GM12878 (cell line): ENCODE measurements around the gene CCDC150. TPM values are rescaled to one million over a fixed set of nuclear protein-coding genes. Genes with fewer than 3 reads are reported as not detected.

Experiments used
- ATAC-seq: fragments of 200-7000 bp; cut with Tn5 transposase; 3 replicates; pipeline ENCODE4 v1.9.1; 2020; ENCODE audit warnings: mild to moderate bottlenecking, moderate library complexity
- BruUV-seq: library from RNA; stranded (reverse); fragments of 400-500 nt; replicated peaks from 2 replicates; lab custom pipeline; 2021; lab: Mats Ljungman, UMichigan
- CTCF ChIA-PET: fragments of 300-600 bp; sonication (Branson Sonifier 250); formaldehyde crosslinking; extraction: SDS; loops from one replicate; lab custom pipeline; 2021; ENCODE audit warnings: inconsistent platforms; lab: Yijun Ruan, JAX
- POLR2A ChIA-PET: fragments of 350-600 bp; formaldehyde crosslinking; extraction: SDS; loops from one replicate; lab custom pipeline; 2021; ENCODE audit warnings: inconsistent platforms; lab: Charles Lee
- RAD21 ChIA-PET: fragments of 300-600 bp; sonication (Branson Sonifier 250); formaldehyde crosslinking; loops from one replicate; lab custom pipeline; 2023; ENCODE audit warnings: antibody characterized with exemption; ENCODE audit not compliant: unreplicated experiment; lab: Charles Lee
- SMC1A ChIA-PET: fragments of 300-600 bp; sonication (Branson Sonifier 250); formaldehyde crosslinking; loops from one replicate; lab custom pipeline; 2023; ENCODE audit not compliant: unreplicated experiment, uncharacterized antibody; lab: Charles Lee
- DNase-seq: peaks from one replicate; pipeline ENCODE4 v3.0.0-alpha.2; 2011; ENCODE audit warnings: low read depth, low spot score
- FAIRE-seq: peaks from 3 replicates; lab custom pipeline; 2011; peaks lifted over from hg19 to GRCh38; lab: Jason Lieb, UNC
- H2AFZ ChIP-seq: 2 replicates; pipeline ENCODE4 v1.6.0; 2011; ENCODE audit warnings: low read depth, low read length, control low read depth; ENCODE audit not compliant: control insufficient read depth
- H3K27ac ChIP-seq: 2 replicates; pipeline ENCODE4 v1.5.1; 2011; ENCODE audit warnings: control low read depth; ENCODE audit not compliant: control insufficient read depth, insufficient read depth
- H3K27me3 ChIP-seq, 2 experiments: replicated peaks in 1 of 2; 2 replicates each; pipeline versions ENCODE4 v1.6.0 to v1.6.1; 2011; ENCODE audit warnings: low read length in 1 of 2; ENCODE audit not compliant: control insufficient read depth in 2 of 2, insufficient read depth in 2 of 2
- H3K36me3 ChIP-seq, 2 experiments: 2 replicates each; pipeline ENCODE4 v1.5.1; 2011; ENCODE audit warnings: low read length in 1 of 2; ENCODE audit not compliant: control insufficient read depth in 2 of 2, insufficient read depth in 2 of 2
- H3K4me1 ChIP-seq: 2 replicates; pipeline ENCODE4 v1.6.1; 2011; ENCODE audit warnings: mild to moderate bottlenecking, low read length, moderate library complexity, mixed read lengths; ENCODE audit not compliant: control insufficient read depth, insufficient read depth
- H3K4me2 ChIP-seq: 2 replicates; pipeline ENCODE4 v1.6.0; 2011; ENCODE audit warnings: control low read depth; ENCODE audit not compliant: control insufficient read depth, insufficient read depth
- H3K4me3 ChIP-seq: fragments of 200-600 bp; sonication (generic); 2 replicates; pipeline ENCODE4 v1.5.1; 2016
- H3K79me2 ChIP-seq: 2 replicates; pipeline ENCODE4 v1.6.0; 2011; ENCODE audit warnings: low read length; ENCODE audit not compliant: control insufficient read depth, insufficient read depth
- H3K9ac ChIP-seq: 2 replicates; pipeline ENCODE4 v1.8.0; 2011; ENCODE audit warnings: low read length, control low read depth, mixed read lengths; ENCODE audit not compliant: control insufficient read depth, insufficient read depth
- H3K9me3 ChIP-seq: replicated peaks from 3 replicates; pipeline ENCODE4 v1.5.1; 2011; ENCODE audit warnings: mild to moderate bottlenecking, low read length; ENCODE audit not compliant: control insufficient read depth, insufficient read depth
- H4K20me1 ChIP-seq: 2 replicates; pipeline ENCODE4 v1.6.0; 2011; ENCODE audit not compliant: control insufficient read depth, insufficient read depth
- JUNB ChIP-seq: IDR thresholded peaks from 2 replicates; pipeline ENCODE4 v1.6.1; 2016; ENCODE audit warnings: antibody characterized with exemption, mild to moderate bottlenecking
- RB1 ChIP-seq: fragments of 450-650 bp; formaldehyde crosslinking; IDR thresholded peaks from 2 replicates; pipeline ENCODE4 v1.6.1; 2017; ENCODE audit warnings: mild to moderate bottlenecking, borderline replicate concordance
- RELA ChIP-seq: fragments of 450-650 bp; IDR thresholded peaks from 2 replicates; pipeline ENCODE4 v1.8.0; 2014; ENCODE audit warnings: borderline replicate concordance; ENCODE audit not compliant: partially characterized antibody
- RFX5 ChIP-seq: IDR thresholded peaks from 2 replicates; pipeline ENCODE4 v1.6.1; 2011; ENCODE audit warnings: low read depth, low read length, improper control_type of control experiment
- RUNX3 ChIP-seq: IDR thresholded peaks from 2 replicates; pipeline ENCODE4 v1.6.1; 2012; ENCODE audit warnings: low read length, inconsistent platforms
- SIN3A ChIP-seq: IDR thresholded peaks from 2 replicates; pipeline ENCODE4 v1.6.1; 2012; ENCODE audit warnings: low read depth, low read length, improper control_type of control experiment
- ZNF217 ChIP-seq: fragments of 450-650 bp; IDR thresholded peaks from 2 replicates; pipeline ENCODE4 v1.6.1; 2017; ENCODE audit warnings: antibody characterized with exemption, mild to moderate bottlenecking
- ZNF24 ChIP-seq: fragments of 450-650 bp; IDR thresholded peaks from 2 replicates; pipeline ENCODE4 v1.6.1; 2017; ENCODE audit warnings: antibody characterized with exemption, mild to moderate bottlenecking
- WGBS: methylation state at CpG from one replicate; pipeline ENCODE4 v1.1.6; 2016; ENCODE audit warnings: low lambda C conversion rate; ENCODE audit not compliant: insufficient replicate concordance, insufficient coverage; ENCODE audit errors: missing lambda C conversion rate; 5-methylcytosine and 5-hydroxymethylcytosine counted together
- in situ Hi-C: fragments of 300-500 bp; cut with MboI; formaldehyde crosslinking; loops from 9 replicates; pipeline ENCODE4 v1.14.3; 2018; ENCODE audit warnings: mixed read lengths
- intact Hi-C: fragments of 100-400 bp; cut with micrococcal nuclease; formaldehyde crosslinking; loops from one replicate; pipeline ENCODE4 v1.14.2; 2022; ENCODE audit not compliant: unreplicated experiment
- polyA plus RNA-seq, 11 experiments: library from polyadenylated mRNA; depleted of rRNA in 4 of 11; unstranded in 6 of 11; stranded (reverse) in 5 of 11; fragments of >200 nt; fragmentation: Nextera tagmentation in 4 of 11; fragmentation: Illumina TruSeq in 1 of 11; extraction: Ambion mirVana in 4 of 11; extraction: Trizol in 1 of 11; gene quantifications; 1 replicate in 1 of 11; 2 replicates in 10 of 11; pipeline versions ENCODE4 v1.2.1 to v1.2.3, GENCODE V29; 2011 to 2016; ENCODE audit warnings: inconsistent platforms in 2 of 11, missing spikeins in 2 of 11, low read depth in 1 of 11
- total RNA-seq, 4 experiments: library from RNA; depleted of rRNA in 3 of 4; stranded (reverse); fragments of >200 nt in 3 of 4; fragmentation: Illumina TruSeq in 1 of 4; extraction: Trizol in 1 of 4; gene quantifications; 2 replicates each; pipeline versions ENCODE4 v1.2.1 to v1.2.3, GENCODE V29; 2013 to 2021
- TF ChIP-seq, protein P1 (sequence below): fragments of 450-650 bp; conservative IDR thresholded peaks from 2 replicates; pipeline ENCODE4 v1.6.1; 2017; ENCODE audit warnings: mild to moderate bottlenecking, moderate library complexity
- TF ChIP-seq, protein P2 (sequence below): IDR thresholded peaks from 2 replicates; pipeline ENCODE4 v1.6.1; 2012; ENCODE audit warnings: low read length, inconsistent platforms
- TF ChIP-seq, protein P3 (sequence below): fragments of 450-650 bp; IDR thresholded peaks from 2 replicates; pipeline ENCODE4 v1.6.1; 2018; ENCODE audit warnings: mild to moderate bottlenecking, low read depth, moderate library complexity; ENCODE audit not compliant: partially characterized antibody
- TF ChIP-seq, protein P4 (sequence below): fragments of 450-650 bp; IDR thresholded peaks from 2 replicates; pipeline ENCODE4 v1.6.1; 2017; ENCODE audit warnings: low read depth, mild to moderate bottlenecking, moderate library complexity
- TF ChIP-seq, protein P5 (sequence below), 3 experiments: IDR thresholded peaks in 2 of 3; conservative IDR thresholded peaks in 1 of 3; 2 replicates each; pipeline ENCODE4 v1.5.1; 2011; ENCODE audit warnings: low read depth in 3 of 3, low read length in 3 of 3, mild to moderate bottlenecking in 3 of 3, control low read depth in 2 of 3, moderate library complexity in 2 of 3, inconsistent platforms in 1 of 3, mixed read lengths in 1 of 3; ENCODE audit not compliant: control insufficient read depth in 2 of 3, insufficient read depth in 1 of 3; ENCODE audit errors: extremely low read depth in 1 of 3

Gene CCDC150
- total and polyA plus RNA-seq, 10 of the 15 experiments (the other 5 are each of a cell fraction or from before 2014, with no cell fraction given): 11.6 to 27.7 (median 19.6) TPM

DNA sequence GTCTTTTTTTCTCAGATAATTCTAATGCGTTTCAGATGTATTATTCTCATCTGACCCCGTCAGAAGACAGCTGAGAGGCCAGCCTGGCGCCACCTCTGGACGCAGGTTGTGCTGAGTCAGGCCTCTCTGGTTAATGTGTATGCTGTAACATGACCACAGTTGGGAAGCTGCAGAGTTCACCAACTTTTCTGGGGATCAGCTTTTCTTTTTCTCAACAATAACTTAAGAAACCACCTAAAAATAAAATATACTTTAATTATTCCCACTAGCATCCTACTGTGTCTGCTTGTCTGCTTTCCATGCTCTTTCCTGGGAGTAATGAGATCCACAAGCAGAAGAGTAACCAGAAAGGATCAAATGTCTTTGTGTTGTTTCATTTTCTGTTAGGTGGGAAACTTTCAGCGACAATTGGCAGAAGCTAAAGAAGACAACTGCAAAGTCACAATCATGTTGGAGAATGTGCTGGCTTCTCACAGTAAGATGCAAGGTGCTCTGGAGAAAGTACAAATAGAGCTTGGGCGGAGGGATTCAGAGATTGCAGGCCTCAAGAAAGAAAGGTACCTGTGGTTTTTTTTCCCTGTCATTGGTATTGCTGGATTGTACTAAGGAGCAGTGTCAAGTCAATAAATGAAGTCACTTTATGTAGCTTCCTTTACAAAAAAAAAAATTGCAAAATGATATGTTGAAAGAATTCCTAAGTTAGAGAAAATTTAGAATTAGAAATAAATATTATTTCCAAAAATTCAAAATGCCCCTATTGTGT lies 79.8 kb downstream of the CCDC150 start:
- Histone ChIP-seq H3K9me3 (no peaks in the 10 kb centered on the region), H3K4me3 (no peak overlapping the region), H3K79me2 (no peaks in the 10 kb centered on the region), H3K36me3 (peaks cover 4% of the 10 kb centered on the region in 2 experiments; a peak in 3 of 4 replicates), H4K20me1 (no peaks in the 10 kb centered on the region), H3K27ac (no peak overlapping the region), H3K4me2 (no peak overlapping the region), H2AFZ (peak overlapping the region; percentile 18; the same call in 1 of the 2 replicates), H3K9ac (no peak overlapping the region), H3K4me1 (no peaks in the 10 kb centered on the region), H3K27me3 (no peaks in the 10 kb centered on the region)
- 94% methylated on average over 6 of the region's 6 CpGs for WGBS
- DNase-seq: no peak
- intact Hi-C loops: no loop called here
- in situ Hi-C loops: no loop called here
- CTCF ChIA-PET: interaction anchor here (1.1 to 3.6 kb wide), 3 partner anchors 11 to 32 kb away, joined by 3 to 10 read pairs (median 4); no protein-coding TSS in a partner anchor
- RAD21 ChIA-PET: no interaction called here
- POLR2A ChIA-PET: no interaction called here
- SMC1A ChIA-PET: interaction anchor here (0.9 to 1.4 kb wide), 2 partner anchors 19 to 23 kb away, joined by 3 to 4 read pairs; no protein-coding TSS in a partner anchor
- peak; percentile 67 for ATAC-seq
- no TSS peak for BruUV-seq
- FAIRE-seq: no peak
- TF ChIP-seq RUNX3: peak; percentile 6; the same call in 1 of the 2 replicates
- no peak for TF ChIP-seq RB1
- TF ChIP-seq, protein P1, sequence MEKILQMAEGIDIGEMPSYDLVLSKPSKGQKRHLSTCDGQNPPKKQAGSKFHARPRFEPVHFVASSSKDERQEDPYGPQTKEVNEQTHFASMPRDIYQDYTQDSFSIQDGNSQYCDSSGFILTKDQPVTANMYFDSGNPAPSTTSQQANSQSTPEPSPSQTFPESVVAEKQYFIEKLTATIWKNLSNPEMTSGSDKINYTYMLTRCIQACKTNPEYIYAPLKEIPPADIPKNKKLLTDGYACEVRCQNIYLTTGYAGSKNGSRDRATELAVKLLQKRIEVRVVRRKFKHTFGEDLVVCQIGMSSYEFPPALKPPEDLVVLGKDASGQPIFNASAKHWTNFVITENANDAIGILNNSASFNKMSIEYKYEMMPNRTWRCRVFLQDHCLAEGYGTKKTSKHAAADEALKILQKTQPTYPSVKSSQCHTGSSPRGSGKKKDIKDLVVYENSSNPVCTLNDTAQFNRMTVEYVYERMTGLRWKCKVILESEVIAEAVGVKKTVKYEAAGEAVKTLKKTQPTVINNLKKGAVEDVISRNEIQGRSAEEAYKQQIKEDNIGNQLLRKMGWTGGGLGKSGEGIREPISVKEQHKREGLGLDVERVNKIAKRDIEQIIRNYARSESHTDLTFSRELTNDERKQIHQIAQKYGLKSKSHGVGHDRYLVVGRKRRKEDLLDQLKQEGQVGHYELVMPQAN: no peak
- TF ChIP-seq ZNF217: no peak
- TF ChIP-seq SIN3A: no peak
- TF ChIP-seq JUNB: no peak
- TF ChIP-seq RFX5: no peak
- TF ChIP-seq, protein P2, sequence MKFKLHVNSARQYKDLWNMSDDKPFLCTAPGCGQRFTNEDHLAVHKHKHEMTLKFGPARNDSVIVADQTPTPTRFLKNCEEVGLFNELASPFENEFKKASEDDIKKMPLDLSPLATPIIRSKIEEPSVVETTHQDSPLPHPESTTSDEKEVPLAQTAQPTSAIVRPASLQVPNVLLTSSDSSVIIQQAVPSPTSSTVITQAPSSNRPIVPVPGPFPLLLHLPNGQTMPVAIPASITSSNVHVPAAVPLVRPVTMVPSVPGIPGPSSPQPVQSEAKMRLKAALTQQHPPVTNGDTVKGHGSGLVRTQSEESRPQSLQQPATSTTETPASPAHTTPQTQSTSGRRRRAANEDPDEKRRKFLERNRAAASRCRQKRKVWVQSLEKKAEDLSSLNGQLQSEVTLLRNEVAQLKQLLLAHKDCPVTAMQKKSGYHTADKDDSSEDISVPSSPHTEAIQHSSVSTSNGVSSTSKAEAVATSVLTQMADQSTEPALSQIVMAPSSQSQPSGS: no peak
- TF ChIP-seq, protein P3, sequence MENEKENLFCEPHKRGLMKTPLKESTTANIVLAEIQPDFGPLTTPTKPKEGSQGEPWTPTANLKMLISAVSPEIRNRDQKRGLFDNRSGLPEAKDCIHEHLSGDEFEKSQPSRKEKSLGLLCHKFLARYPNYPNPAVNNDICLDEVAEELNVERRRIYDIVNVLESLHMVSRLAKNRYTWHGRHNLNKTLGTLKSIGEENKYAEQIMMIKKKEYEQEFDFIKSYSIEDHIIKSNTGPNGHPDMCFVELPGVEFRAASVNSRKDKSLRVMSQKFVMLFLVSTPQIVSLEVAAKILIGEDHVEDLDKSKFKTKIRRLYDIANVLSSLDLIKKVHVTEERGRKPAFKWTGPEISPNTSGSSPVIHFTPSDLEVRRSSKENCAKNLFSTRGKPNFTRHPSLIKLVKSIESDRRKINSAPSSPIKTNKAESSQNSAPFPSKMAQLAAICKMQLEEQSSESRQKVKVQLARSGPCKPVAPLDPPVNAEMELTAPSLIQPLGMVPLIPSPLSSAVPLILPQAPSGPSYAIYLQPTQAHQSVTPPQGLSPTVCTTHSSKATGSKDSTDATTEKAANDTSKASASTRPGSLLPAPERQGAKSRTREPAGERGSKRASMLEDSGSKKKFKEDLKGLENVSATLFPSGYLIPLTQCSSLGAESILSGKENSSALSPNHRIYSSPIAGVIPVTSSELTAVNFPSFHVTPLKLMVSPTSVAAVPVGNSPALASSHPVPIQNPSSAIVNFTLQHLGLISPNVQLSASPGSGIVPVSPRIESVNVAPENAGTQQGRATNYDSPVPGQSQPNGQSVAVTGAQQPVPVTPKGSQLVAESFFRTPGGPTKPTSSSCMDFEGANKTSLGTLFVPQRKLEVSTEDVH: no peak
- no peak for TF ChIP-seq RELA
- TF ChIP-seq ZNF24: no peak
- TF ChIP-seq, protein P4, sequence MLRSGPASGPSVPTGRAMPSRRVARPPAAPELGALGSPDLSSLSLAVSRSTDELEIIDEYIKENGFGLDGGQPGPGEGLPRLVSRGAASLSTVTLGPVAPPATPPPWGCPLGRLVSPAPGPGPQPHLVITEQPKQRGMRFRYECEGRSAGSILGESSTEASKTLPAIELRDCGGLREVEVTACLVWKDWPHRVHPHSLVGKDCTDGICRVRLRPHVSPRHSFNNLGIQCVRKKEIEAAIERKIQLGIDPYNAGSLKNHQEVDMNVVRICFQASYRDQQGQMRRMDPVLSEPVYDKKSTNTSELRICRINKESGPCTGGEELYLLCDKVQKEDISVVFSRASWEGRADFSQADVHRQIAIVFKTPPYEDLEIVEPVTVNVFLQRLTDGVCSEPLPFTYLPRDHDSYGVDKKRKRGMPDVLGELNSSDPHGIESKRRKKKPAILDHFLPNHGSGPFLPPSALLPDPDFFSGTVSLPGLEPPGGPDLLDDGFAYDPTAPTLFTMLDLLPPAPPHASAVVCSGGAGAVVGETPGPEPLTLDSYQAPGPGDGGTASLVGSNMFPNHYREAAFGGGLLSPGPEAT: no peak
- TF ChIP-seq, protein P5, sequence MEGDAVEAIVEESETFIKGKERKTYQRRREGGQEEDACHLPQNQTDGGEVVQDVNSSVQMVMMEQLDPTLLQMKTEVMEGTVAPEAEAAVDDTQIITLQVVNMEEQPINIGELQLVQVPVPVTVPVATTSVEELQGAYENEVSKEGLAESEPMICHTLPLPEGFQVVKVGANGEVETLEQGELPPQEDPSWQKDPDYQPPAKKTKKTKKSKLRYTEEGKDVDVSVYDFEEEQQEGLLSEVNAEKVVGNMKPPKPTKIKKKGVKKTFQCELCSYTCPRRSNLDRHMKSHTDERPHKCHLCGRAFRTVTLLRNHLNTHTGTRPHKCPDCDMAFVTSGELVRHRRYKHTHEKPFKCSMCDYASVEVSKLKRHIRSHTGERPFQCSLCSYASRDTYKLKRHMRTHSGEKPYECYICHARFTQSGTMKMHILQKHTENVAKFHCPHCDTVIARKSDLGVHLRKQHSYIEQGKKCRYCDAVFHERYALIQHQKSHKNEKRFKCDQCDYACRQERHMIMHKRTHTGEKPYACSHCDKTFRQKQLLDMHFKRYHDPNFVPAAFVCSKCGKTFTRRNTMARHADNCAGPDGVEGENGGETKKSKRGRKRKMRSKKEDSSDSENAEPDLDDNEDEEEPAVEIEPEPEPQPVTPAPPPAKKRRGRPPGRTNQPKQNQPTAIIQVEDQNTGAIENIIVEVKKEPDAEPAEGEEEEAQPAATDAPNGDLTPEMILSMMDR (IDR thresholded peaks at IDR 0.05 in 2 of 3, conservative IDR thresholded peaks at IDR 0.05 in 1 of 3; ENCODE audit: control insufficient read depth in 2 of 3, extremely low read depth in 1 of 3, insufficient read depth in 1 of 3, low read depth in 3 of 3, low read length in 3 of 3): 0 out of 6 replicates have a peak, but pooled peaks of 1 of the 3 experiments have one; percentile 9
